Measurements from ENCODE around the gene IFT74.

Gene IFT74

DNA sequence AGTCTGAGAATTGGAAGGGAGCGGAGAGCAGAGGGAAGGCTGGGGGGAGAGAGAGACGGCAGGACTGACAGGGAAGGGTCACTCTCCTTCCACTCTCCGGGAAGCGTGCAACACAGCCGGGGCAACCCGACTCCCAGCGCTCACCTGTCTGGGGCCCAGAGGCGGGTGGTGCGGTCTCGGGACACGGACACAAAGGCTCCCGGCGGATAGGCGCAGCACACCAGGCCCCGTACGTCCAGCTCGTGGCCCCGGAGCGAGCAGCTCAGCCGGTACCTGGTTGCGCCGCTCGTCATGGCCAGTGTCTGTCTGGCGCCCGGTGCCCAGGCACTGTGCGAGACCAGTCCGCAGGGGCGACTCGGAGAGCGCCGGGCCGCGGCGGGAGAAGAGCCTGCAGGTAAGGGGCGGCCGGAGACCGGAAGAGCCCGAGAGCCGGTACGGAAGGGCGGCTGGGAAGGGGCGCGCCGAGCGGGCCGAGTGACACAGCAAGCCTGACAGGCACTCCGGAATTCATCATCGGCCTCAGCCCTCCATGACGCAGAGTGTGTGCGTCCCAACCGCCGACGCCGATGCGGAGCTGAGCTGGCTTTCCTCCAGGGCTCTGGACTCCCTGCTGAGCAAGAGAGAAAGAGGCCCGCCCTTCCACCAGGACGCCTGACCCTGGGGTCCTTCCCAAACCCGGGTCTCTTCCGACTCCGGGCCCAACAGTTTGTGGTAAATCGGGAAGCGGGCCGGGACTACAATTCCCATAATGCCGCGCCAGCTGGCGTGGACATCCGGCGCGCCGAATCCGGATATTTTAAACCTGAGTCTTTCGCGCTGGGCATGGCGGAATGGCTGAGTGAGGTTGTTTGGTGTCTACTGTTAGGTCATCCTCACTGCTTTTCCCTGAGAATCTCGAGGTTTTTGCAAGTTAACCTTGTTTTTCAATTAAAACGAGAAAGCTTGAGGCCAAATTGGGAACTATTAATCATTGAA is 9.2 kb upstream of the IFT74 start, which contains the start of gene PLAA:
PLAA (minus strand) TSS at position 490 of the 975 bp plus-strand sequence; CDS start at position 293, 197 bp downstream.
- H3K4me3 Mint-ChIP-seq: peak within 1 kb of the TSS; percentile 90
- TF ChIP-seq, protein P1, sequence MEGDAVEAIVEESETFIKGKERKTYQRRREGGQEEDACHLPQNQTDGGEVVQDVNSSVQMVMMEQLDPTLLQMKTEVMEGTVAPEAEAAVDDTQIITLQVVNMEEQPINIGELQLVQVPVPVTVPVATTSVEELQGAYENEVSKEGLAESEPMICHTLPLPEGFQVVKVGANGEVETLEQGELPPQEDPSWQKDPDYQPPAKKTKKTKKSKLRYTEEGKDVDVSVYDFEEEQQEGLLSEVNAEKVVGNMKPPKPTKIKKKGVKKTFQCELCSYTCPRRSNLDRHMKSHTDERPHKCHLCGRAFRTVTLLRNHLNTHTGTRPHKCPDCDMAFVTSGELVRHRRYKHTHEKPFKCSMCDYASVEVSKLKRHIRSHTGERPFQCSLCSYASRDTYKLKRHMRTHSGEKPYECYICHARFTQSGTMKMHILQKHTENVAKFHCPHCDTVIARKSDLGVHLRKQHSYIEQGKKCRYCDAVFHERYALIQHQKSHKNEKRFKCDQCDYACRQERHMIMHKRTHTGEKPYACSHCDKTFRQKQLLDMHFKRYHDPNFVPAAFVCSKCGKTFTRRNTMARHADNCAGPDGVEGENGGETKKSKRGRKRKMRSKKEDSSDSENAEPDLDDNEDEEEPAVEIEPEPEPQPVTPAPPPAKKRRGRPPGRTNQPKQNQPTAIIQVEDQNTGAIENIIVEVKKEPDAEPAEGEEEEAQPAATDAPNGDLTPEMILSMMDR (IDR thresholded peaks at IDR 0.05): no peak
- H3K9me3 Mint-ChIP-seq: no peaks in the 10 kb centered on the region
- peaks cover 26% of the 10 kb centered on the region for H3K36me3 Mint-ChIP-seq (ENCODE audit: low read depth)
- H3K27me3 Mint-ChIP-seq (ENCODE audit: low read depth, poor library complexity): peaks cover 6% of the 10 kb centered on the region
- peak within 1 kb of the TSS; percentile 100 for H3K27ac Mint-ChIP-seq
- peak; percentile 80 for DNase-seq
- peaks cover 29% of the 10 kb centered on the region for H3K4me1 Mint-ChIP-seq

DNA sequence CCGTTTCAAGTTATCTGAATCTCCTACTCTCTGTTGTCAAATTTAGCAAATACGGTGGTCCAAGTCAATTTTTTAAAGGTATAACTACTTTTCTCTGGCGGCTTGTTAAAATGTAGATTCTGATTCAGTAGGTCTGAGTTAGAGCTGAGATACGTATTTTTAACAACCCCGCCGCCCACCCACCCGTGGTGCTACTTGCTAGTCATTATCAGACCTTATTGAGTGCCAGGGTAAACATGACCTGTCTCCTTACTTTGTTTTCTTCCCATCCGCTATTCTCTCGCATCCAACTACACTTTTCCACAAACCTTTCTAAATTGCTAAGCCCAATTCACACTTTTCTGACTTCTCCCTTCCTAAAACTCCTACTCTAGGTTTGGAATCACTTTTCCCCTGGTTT is 8.5 kb upstream of the IFT74 start:
- peaks cover 9% of the 10 kb centered on the region for H3K27me3 Mint-ChIP-seq (ENCODE audit: low read depth, poor library complexity)
- H3K4me1 Mint-ChIP-seq: peaks cover 29% of the 10 kb centered on the region
- H3K9me3 Mint-ChIP-seq: no peaks in the 10 kb centered on the region
- DNase-seq: no peak
- peak overlapping the region; percentile 90 for H3K4me3 Mint-ChIP-seq
- TF ChIP-seq, protein P1 (IDR thresholded peaks at IDR 0.05): no peak
- H3K36me3 Mint-ChIP-seq (ENCODE audit: low read depth): peaks cover 21% of the 10 kb centered on the region
- peak overlapping the region; percentile 100 for H3K27ac Mint-ChIP-seq

DNA sequence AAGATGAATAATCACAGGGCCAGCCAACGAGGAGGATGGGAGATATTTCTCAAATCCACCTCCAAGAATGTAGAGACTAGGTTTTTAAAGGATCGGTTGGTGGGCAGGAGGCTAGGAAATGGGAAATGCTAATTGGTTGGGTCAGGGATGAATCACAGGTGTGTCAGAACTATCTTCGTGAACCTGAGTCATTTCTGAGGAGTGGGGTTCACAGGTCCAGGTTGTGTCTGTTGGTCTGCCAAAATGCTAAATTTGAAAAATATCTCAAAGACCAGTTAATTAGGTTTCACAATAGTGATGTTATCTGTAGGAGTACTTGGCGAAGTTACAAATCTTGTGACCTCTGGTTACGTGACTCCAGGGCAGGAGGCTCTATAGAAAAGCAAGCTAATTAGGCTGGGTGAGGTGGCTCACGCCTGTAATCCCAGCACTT is 6.6 kb upstream of the IFT74 start:
- H3K27ac Mint-ChIP-seq: peak overlapping the region; percentile 26
- DNase-seq: no peak
- H3K27me3 Mint-ChIP-seq (ENCODE audit: low read depth, poor library complexity): peaks cover 9% of the 10 kb centered on the region
- H3K9me3 Mint-ChIP-seq: no peaks in the 10 kb centered on the region
- TF ChIP-seq, protein P1 (IDR thresholded peaks at IDR 0.05): no peak
- no peak overlapping the region for H3K4me3 Mint-ChIP-seq
- peaks cover 29% of the 10 kb centered on the region for H3K4me1 Mint-ChIP-seq
- H3K36me3 Mint-ChIP-seq (ENCODE audit: low read depth): peaks cover 3% of the 10 kb centered on the region

DNA sequence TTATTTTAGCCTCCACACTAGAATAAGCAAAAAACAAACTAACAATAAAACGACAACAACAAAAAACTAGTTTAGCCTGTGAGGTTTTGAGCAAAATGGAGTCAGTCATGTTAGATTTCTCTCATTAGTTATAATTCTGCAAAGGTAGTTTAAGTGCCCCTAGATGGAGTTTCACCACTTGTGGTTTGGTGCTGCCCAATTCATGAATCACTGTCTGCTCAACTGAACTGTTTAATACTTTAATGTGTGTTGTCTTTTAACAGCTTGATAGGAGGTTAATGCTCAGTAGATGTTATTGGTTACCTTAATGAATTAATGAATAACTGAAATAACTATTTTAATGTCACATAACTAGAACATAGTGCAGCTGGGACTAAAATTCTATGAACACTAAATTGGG is 5.7 kb upstream of the IFT74 start:
- Mint-ChIP-seq H3K4me1 (peaks cover 31% of the 10 kb centered on the region), H3K27me3 (ENCODE audit: low read depth, poor library complexity) (peaks cover 9% of the 10 kb centered on the region), H3K9me3 (no peaks in the 10 kb centered on the region), H3K27ac (no peak overlapping the region), H3K36me3 (ENCODE audit: low read depth) (peaks cover 1% of the 10 kb centered on the region), H3K4me3 (no peak overlapping the region)
- TF ChIP-seq, protein P1 (IDR thresholded peaks at IDR 0.05): no peak
- no peak for DNase-seq

DNA sequence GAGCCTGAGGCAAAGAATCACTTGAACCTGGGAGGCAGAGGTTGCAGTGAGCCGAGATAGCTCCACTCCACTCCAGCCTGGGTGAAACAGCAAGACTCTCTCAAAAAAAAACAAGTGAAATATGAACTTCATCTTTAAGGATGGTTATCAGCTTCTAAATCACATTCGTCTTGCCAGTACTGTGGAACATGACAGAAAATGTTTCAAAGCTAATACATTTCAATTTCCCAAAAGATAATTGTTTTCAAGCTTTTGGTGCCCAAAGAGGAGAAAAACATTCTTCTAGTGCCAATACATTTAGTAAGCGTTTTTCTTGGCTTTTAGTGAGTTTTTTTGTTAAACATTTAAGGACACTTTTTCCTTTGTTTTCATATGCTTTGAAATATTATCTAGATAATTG is 4.4 kb upstream of the IFT74 start:
- no peak overlapping the region for H3K4me3 Mint-ChIP-seq
- peaks cover 33% of the 10 kb centered on the region for H3K4me1 Mint-ChIP-seq
- TF ChIP-seq, protein P1 (IDR thresholded peaks at IDR 0.05): no peak
- H3K27ac Mint-ChIP-seq: no peak overlapping the region
- peaks cover 9% of the 10 kb centered on the region for H3K27me3 Mint-ChIP-seq (ENCODE audit: low read depth, poor library complexity)
- H3K9me3 Mint-ChIP-seq: no peaks in the 10 kb centered on the region
- DNase-seq: no peak
- no peaks in the 10 kb centered on the region for H3K36me3 Mint-ChIP-seq (ENCODE audit: low read depth)
